K562 (cell line): ENCODE measurements around the gene COX6A1. TPM values are rescaled to one million over a fixed set of nuclear protein-coding genes. Genes with fewer than 3 reads are reported as not detected.

Source experiments
- ATAC-seq: fragments of 200-7000 bp; cut with Tn5 transposase; 3 replicates; pipeline ENCODE4 v1.9.1; 2020; ENCODE audit warnings: moderate library complexity
- BruUV-seq: library from RNA; stranded (reverse); fragments of 400-500 nt; replicated peaks from 2 replicates; lab custom pipeline; 2021; lab: Mats Ljungman, UMichigan
- CTCF ChIA-PET: fragments of 300-600 bp; formaldehyde crosslinking; extraction: SDS; loops from one replicate; lab custom pipeline; 2021; ENCODE audit warnings: low intra/inter-chr PET ratio; lab: Yijun Ruan, JAX
- POLR2A ChIA-PET: fragments of 300-600, 350-650 bp; sonication (Branson Sonifier 250); formaldehyde crosslinking; extraction: SDS; loops from one replicate; lab custom pipeline; 2021; ENCODE audit warnings: antibody characterized with exemption, inconsistent platforms; lab: Yijun Ruan, JAX
- DNase-seq, 4 experiments: peaks; one replicate each; pipeline versions ENCODE4 v3.0.0 to v3.0.0-alpha.2; 2011 to 2018; ENCODE audit warnings: low spot score in 3 of 4, mixed read lengths in 3 of 4; ENCODE audit errors: extremely low read depth in 1 of 4
- FAIRE-seq: peaks from 2 replicates; lab custom pipeline; 2011; peaks lifted over from hg19 to GRCh38; lab: Jason Lieb, UNC
- H2AFZ ChIP-seq: 2 replicates; pipeline ENCODE4 v1.6.0; 2011; ENCODE audit warnings: low read depth, low read length, control low read depth, inconsistent platforms
- H3K27ac ChIP-seq: fragments of 200-600 bp; 3 replicates; pipeline ENCODE4 v1.8.0; 2011; ENCODE audit warnings: low read depth, mild to moderate bottlenecking, control low read depth, inconsistent platforms, low read length, moderate library complexity, mixed read lengths; ENCODE audit errors: extremely low read depth
- H3K27me3 ChIP-seq, 2 experiments: fragments of 300-600 bp in 1 of 2; 2 replicates in 1 of 2; 3 replicates in 1 of 2; pipeline versions ENCODE4 v1.6.0 to v1.8.0; 2011; ENCODE audit warnings: inconsistent platforms in 2 of 2, low read length in 2 of 2, mild to moderate bottlenecking in 1 of 2, mixed read lengths in 1 of 2, moderate library complexity in 1 of 2; ENCODE audit not compliant: control insufficient read depth in 2 of 2, insufficient read depth in 2 of 2
- H3K36me3 ChIP-seq: fragments of 300-600 bp; 3 replicates; pipeline ENCODE4 v1.8.0; 2011; ENCODE audit warnings: mild to moderate bottlenecking, low read length, inconsistent platforms; ENCODE audit not compliant: control insufficient read depth, insufficient read depth
- H3K4me1 ChIP-seq, 2 experiments: fragments of 200-600 bp in 1 of 2; replicated peaks in 1 of 2; 2 replicates in 1 of 2; 3 replicates in 1 of 2; pipeline versions ENCODE4 v1.5.1 to v1.8.0; 2011; ENCODE audit warnings: inconsistent platforms in 2 of 2, low read length in 2 of 2, mild to moderate bottlenecking in 1 of 2, mixed read lengths in 1 of 2, moderate library complexity in 1 of 2; ENCODE audit not compliant: control insufficient read depth in 2 of 2, insufficient read depth in 2 of 2
- H3K4me2 ChIP-seq: 2 replicates; pipeline ENCODE4 v1.6.1; 2011; ENCODE audit warnings: low read length, control low read depth, inconsistent platforms, mixed read lengths; ENCODE audit not compliant: insufficient read depth
- H3K4me3 ChIP-seq: fragments of 200-600 bp; sonication (generic), shearing (Covaris generic); 2 replicates; pipeline ENCODE4 v1.5.1; 2016; ENCODE audit warnings: control low read depth, inconsistent platforms
- H3K79me2 ChIP-seq: fragments of 200-600 bp; 3 replicates; pipeline ENCODE4 v1.8.0; 2011; ENCODE audit warnings: low read length, inconsistent platforms; ENCODE audit not compliant: control insufficient read depth, insufficient read depth
- H3K9ac ChIP-seq, 2 experiments: 2 replicates each; pipeline versions ENCODE4 v1.6.0 to v1.6.1; 2011; ENCODE audit warnings: low read depth in 2 of 2, low read length in 2 of 2, control low read depth in 1 of 2, inconsistent platforms in 1 of 2, mild to moderate bottlenecking in 1 of 2, mixed read lengths in 1 of 2; ENCODE audit not compliant: insufficient read depth in 1 of 2
- H3K9me1 ChIP-seq: one replicate; pipeline ENCODE4 v1.6.0; 2011; ENCODE audit warnings: inconsistent platforms, mild to moderate bottlenecking, low read length, moderate library complexity; ENCODE audit not compliant: control insufficient read depth, insufficient read depth
- H3K9me3 ChIP-seq: replicated peaks from 2 replicates; pipeline ENCODE4 v1.5.1; 2011; ENCODE audit warnings: low read depth, low read length, inconsistent platforms; ENCODE audit not compliant: control insufficient read depth, insufficient read depth
- H4K20me1 ChIP-seq: replicated peaks from 2 replicates; pipeline ENCODE4 v1.6.1; 2011; ENCODE audit warnings: low read length, inconsistent platforms, mixed read lengths; ENCODE audit not compliant: control insufficient read depth, insufficient read depth
- E2F5 ChIP-seq: sonication (generic); formaldehyde crosslinking; IDR thresholded peaks from 2 replicates; pipeline ENCODE4 v1.8.0; 2022; ENCODE audit warnings: mild to moderate bottlenecking, missing genetic modification reagents
- ETV5 ChIP-seq: sonication (generic); formaldehyde crosslinking; IDR thresholded peaks from 2 replicates; pipeline ENCODE4 v1.4.0; 2020; ENCODE audit warnings: low read depth, mild to moderate bottlenecking, missing genetic modification reagents
- MYC ChIP-seq, 2 experiments: fragments of 250-450 bp in 1 of 2; sonication (Bioruptor Pico) in 1 of 2; IDR thresholded peaks; 2 replicates each; pipeline versions ENCODE4 v1.5.1 to v1.6.1; 2012 to 2021; ENCODE audit warnings: low read depth in 2 of 2, borderline replicate concordance in 1 of 2, improper control_type of control experiment in 1 of 2, low read length in 1 of 2, mild to moderate bottlenecking in 1 of 2, moderate library complexity in 1 of 2
- NR2C2 ChIP-seq, 2 experiments: fragments of 200-800 bp in 1 of 2; sonication (Bioruptor generic) in 1 of 2; sonication (generic) in 1 of 2; formaldehyde crosslinking in 1 of 2; IDR thresholded peaks; 2 replicates each; pipeline versions ENCODE4 v1.6.1 to v1.8.0; 2016 to 2022; ENCODE audit warnings: mild to moderate bottlenecking in 1 of 2, missing compliant biosample characterization in 1 of 2, missing genetic modification characterization in 1 of 2, missing genetic modification reagents in 1 of 2
- TEAD1 ChIP-seq, 2 experiments: fragments of 450-650 bp in 1 of 2; sonication (generic) in 1 of 2; formaldehyde crosslinking; IDR thresholded peaks; 2 replicates each; pipeline versions ENCODE4 v1.4.0 to v1.8.0; 2020 to 2022; ENCODE audit warnings: mild to moderate bottlenecking in 2 of 2, missing genetic modification reagents in 1 of 2
- ZBTB1 ChIP-seq: sonication (generic); formaldehyde crosslinking; IDR thresholded peaks from 2 replicates; pipeline ENCODE4 v1.8.1; 2023; ENCODE audit warnings: missing genetic modification reagents, low read depth, mild to moderate bottlenecking, borderline replicate concordance
- ZFP36 ChIP-seq: fragments of 150-350 bp; IDR thresholded peaks from 2 replicates; pipeline ENCODE4 v1.6.1; 2018; ENCODE audit warnings: low read length, low read depth; ENCODE audit not compliant: partially characterized antibody
- ZNF12 ChIP-seq: sonication (generic); formaldehyde crosslinking; IDR thresholded peaks from 2 replicates; pipeline ENCODE4 v1.4.0; 2020; ENCODE audit warnings: mild to moderate bottlenecking, missing genetic modification reagents
- WGBS: fragments of 100-300 bp; shearing (Covaris generic); methylation state at CpG from one replicate; pipeline ENCODE4 v1.1.6; 2016; ENCODE audit warnings: low coverage, mixed read lengths; ENCODE audit not compliant: insufficient coverage; ENCODE audit errors: missing lambda C conversion rate; 5-methylcytosine and 5-hydroxymethylcytosine counted together
- in situ Hi-C: fragments of 300-500 bp; cut with MboI; formaldehyde crosslinking; loops from 4 replicates; pipeline ENCODE4 v1.15.0; 2018; ENCODE audit warnings: inconsistent platforms, mixed read lengths
- intact Hi-C: fragments of 100-400 bp; cut with micrococcal nuclease; formaldehyde crosslinking; loops from 2 replicates; pipeline ENCODE4 v1.14.2; 2022
- polyA plus RNA-seq, 8 experiments: library from polyadenylated mRNA; depleted of rRNA in 4 of 8; stranded (reverse) in 5 of 8; unstranded in 3 of 8; fragments of >200 nt; fragmentation: Nextera tagmentation in 2 of 8; fragmentation: Illumina TruSeq in 1 of 8; extraction: Ambion mirVana in 2 of 8; extraction: Trizol in 1 of 8; gene quantifications; 2 replicates each; pipeline versions ENCODE4 v1.2.1 to v1.2.3, GENCODE V29; 2011 to 2014; ENCODE audit warnings: inconsistent platforms in 1 of 8, missing spikeins in 1 of 8
- total RNA-seq, 7 experiments: library from RNA; depleted of rRNA in 6 of 7; stranded (reverse); fragments of >200 nt in 6 of 7; fragmentation: Illumina TruSeq in 2 of 7; extraction: Trizol in 2 of 7; gene quantifications; 2 replicates each; pipeline versions ENCODE4 v1.2.1 to v1.2.3, GENCODE V29; 2011 to 2021; ENCODE audit warnings: low replicate concordance in 1 of 7

COX6A1 gene
- total and polyA plus RNA-seq, 9 of the 15 experiments (the other 6 are each of a cell fraction or from before 2014, with no cell fraction given), result 414 to 4,142 (median 931) TPM

GRCh38 chr12:120429368-120429767 lies 8.5 kb upstream of the COX6A1 start (continued):
- TF ChIP-seq MYC (IDR thresholded peaks at IDR 0.05; ENCODE audit: low read depth, low read length) (no peak), MYC (CRISPR knock-in tag; IDR thresholded peaks at IDR 0.05; ENCODE audit: borderline replicate concordance, low read depth) (no peak), ZBTB1 (no peak), NR2C2 (CRISPR knock-in tag; IDR thresholded peaks at IDR 0.05) (no peak), NR2C2 (tag; IDR thresholded peaks at IDR 0.05) (no peak), ETV5 (CRISPR knock-in tag) (no peak)
- TF ChIP-seq, all 486 proteins: peak for 0

- in situ Hi-C loops (loop anchor here (5.0 to 10.0 kb wide), 2 partner anchors 81 to 108 kb away; partner anchors contain the start of gene PLA2G1B), intact Hi-C loops (loop anchor here (10.0 kb wide), 1 partner anchor 212 kb away; the partner anchor contains the start of gene CABP1)
- Histone ChIP-seq H3K27me3 (peaks cover under 1 to 3% of the 10 kb centered on the region in 2 experiments; a peak in 1 of 5 replicates), H3K4me2 (no peak overlapping the region), H3K4me3 (no peak overlapping the region), H2AFZ (no peak overlapping the region), H3K9ac (peak overlapping the region in 1 of 2 experiments; percentile 7; a peak in 1 of 4 replicates), H3K27ac (no peak overlapping the region), H3K9me1 (no peaks in the 10 kb centered on the region), H4K20me1 (no peaks in the 10 kb centered on the region), H3K79me2 (peaks cover 7% of the 10 kb centered on the region; the same call in 2 of the 3 replicates), H3K9me3 (no peaks in the 10 kb centered on the region; the same call in 1 of the 2 replicates), H3K36me3 (no peaks in the 10 kb centered on the region), H3K4me1 (peaks cover 0 to 5% of the 10 kb centered on the region in 2 experiments; a peak in 3 of 5 replicates)
- POLR2A ChIA-PET, result interaction anchor here (1.3 kb wide), 1 partner anchor 13 kb away, joined by 4 read pairs; the partner anchor contains the start of genes GATC and TRIAP1
- 8% methylated on average over 9 of the region's 10 CpGs for WGBS
- no peak for ATAC-seq
- CTCF ChIA-PET, result no interaction called here
- FAIRE-seq, result no peak
- no TSS peak for BruUV-seq
- DNase-seq, result peak in 1 of 4 experiments; percentile 9
- TF ChIP-seq ZNF12, result 0 out of 2 replicates have a peak, but pooled peaks have one; percentile 22
- peak; percentile 77 for TF ChIP-seq ZFP36
- TF ChIP-seq TEAD1 (CRISPR knock-in tag; IDR thresholded peaks at IDR 0.05), result no peak
- no peak for TF ChIP-seq E2F5
Observed at GRCh38 chr12:120432772-120433525, 5.0 kb upstream of the COX6A1 start.
